GM11168 (cell line): Measurements from ENCODE around the gene HTT-AS.

Experiments used
- in situ Hi-C: fragments of 300-500 bp; cut with MboI; formaldehyde crosslinking; loops from one replicate; pipeline ENCODE4 v1.12.0; 2022; ENCODE audit warnings: low sequenced_read_pairs; ENCODE audit not compliant: unreplicated experiment

Gene HTT-AS

GRCh38 chr4:3034231-3034630 lies 40.1 kb downstream of the HTT-AS start:
- in situ Hi-C loops: loop anchor here (5.0 kb wide), 1 partner anchor 67 kb away; no protein-coding TSS in a partner anchor

GRCh38 chr4:3031357-3032082 lies 42.8 kb downstream of the HTT-AS start:
- in situ Hi-C loops: loop anchor here (5.0 kb wide), 1 partner anchor 64 kb away; no protein-coding TSS in a partner anchor

- in situ Hi-C loops: loop anchor here (5.0 kb wide), 1 partner anchor 63 kb away; no protein-coding TSS in a partner anchor
Measured at GRCh38 chr4:3030566-3031356, 43.6 kb downstream of the HTT-AS start.

- in situ Hi-C loops: no loop called here
Measured at GRCh38 chr4:3029464-3029863, 44.9 kb downstream of the HTT-AS start.

- in situ Hi-C loops: no loop called here
Measured at GRCh38 chr4:3026540-3026939, 47.8 kb downstream of the HTT-AS start.

- in situ Hi-C loops: no loop called here
Measured at GRCh38 chr4:3025881-3026280, 48.5 kb downstream of the HTT-AS start.

- in situ Hi-C loops: no loop called here
Measured at GRCh38 chr4:3022651-3023050, 51.7 kb downstream of the HTT-AS start.

- in situ Hi-C loops: no loop called here
Measured at GRCh38 chr4:3022112-3022511, 52.2 kb downstream of the HTT-AS start.

GRCh38 chr4:3021627-3022026 lies 52.7 kb downstream of the HTT-AS start:
- in situ Hi-C loops: no loop called here

GRCh38 chr4:3021127-3021526 lies 53.2 kb downstream of the HTT-AS start:
- in situ Hi-C loops: no loop called here

GRCh38 chr4:3019145-3019846 lies 55.0 kb downstream of the HTT-AS start:
- in situ Hi-C loops: no loop called here

- in situ Hi-C loops: no loop called here
Measured at GRCh38 chr4:3017504-3017903, 56.8 kb downstream of the HTT-AS start.

GRCh38 chr4:3016961-3017360 lies 57.4 kb downstream of the HTT-AS start:
- in situ Hi-C loops: no loop called here

- in situ Hi-C loops: no loop called here
Measured at GRCh38 chr4:3013839-3014350, 60.4 kb downstream of the HTT-AS start.
